ENCODE data around the gene ANTKMT.
"Not testable (repeated sequence)": the region's sequence is repeated elsewhere in the genome, so short reads cannot be mapped to it uniquely, and the experiment has no call there.

The ANTKMT gene

DNA sequence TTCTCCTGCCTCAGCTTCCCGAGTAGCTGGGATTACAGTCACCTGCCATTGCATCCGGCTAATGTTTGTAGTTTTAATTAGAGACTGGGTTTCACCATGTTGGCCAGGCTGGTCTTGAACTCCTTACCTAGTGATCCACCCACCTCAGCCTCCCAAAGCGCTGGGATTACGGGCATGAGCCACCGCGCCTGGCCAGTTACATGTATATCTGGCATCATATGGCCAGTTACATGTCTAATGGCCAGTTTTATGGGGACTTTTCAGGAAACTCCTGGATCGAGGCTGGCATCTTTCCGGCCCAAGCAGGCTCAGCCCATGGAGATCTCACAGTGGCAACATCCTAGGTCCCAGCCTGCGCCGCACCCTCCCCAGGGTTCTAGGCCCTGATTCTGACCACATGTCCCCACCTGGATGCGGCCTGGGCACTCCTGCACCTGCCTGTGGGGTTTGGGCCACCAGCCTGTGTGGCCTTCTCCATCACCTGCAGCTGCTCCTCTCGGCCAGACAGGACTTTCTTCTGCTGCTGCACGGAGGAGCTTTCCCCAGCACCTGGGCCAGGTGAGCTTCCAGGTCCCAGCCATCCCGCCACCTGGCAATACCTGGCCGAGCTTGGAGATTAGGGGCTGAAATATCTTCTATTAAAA lies 21.2 kb downstream of the ANTKMT start:
- no peak for DNase-seq (ENCODE audit: low read depth in 1 of 2, low spot score in 1 of 2)

- not testable (repeated sequence) for DNase-seq (ENCODE audit: low read depth in 1 of 2, low spot score in 1 of 2)
Observed at GRCh38 chr16:742894-743293, 21.9 kb downstream of the ANTKMT start.

DNA sequence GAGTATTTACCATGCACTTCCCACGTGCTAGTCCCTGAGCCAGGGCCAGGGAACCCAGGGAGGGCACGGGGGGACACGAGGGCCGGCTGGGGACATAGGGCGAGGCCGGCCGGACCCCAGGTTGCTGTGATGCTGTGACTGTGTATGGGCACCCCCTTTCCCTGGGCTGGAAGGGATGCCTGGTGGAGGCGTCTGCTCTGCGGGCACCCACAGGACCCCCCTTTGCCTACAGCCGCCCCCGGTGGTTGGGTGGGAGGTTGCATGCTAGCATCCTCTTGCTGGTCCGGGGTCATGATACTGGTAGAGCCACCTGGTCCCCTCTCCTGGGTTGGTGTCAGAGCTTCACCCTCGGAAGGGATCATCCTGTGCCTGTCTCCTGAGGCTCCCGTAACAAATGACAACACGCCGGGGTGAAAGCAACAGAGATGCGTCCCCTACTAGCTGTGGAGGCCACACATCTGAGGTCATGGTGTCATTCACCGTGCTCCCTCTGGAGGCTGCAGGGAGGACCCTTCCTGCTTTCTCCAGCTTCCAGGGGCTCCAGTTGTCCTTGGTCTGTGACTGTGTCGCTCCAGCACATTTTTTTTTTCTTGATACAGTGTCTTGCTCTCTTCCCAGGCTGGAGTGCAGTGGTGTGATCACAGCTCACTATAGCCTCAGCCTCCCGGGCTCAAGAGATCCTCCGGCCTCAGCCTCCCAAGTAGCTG lies 23.0 kb downstream of the ANTKMT start:
- no peak for DNase-seq (ENCODE audit: low read depth in 1 of 2, low spot score in 1 of 2)

DNA sequence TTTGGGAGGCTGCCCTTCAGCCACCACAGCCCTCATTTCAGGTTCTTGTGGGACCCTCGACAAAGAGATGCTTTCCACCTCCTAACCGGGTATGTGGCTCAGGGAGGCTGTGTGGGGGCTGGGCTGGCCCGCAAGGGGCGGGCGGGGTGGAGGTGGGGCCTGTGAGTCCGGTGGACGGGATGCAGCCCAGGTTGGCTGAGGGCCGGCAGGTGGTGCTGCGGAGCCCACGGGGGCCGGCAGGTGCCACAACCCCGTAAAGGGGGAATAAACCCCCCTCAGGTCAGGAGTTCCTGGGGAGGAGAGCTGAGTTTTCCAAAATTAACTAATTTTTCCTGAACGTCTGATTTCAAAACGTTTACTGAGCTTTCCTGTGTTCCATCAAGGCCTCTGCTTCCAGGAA lies 24.8 kb downstream of the ANTKMT start:
- no peak for DNase-seq (ENCODE audit: low read depth in 1 of 2, low spot score in 1 of 2)

DNA sequence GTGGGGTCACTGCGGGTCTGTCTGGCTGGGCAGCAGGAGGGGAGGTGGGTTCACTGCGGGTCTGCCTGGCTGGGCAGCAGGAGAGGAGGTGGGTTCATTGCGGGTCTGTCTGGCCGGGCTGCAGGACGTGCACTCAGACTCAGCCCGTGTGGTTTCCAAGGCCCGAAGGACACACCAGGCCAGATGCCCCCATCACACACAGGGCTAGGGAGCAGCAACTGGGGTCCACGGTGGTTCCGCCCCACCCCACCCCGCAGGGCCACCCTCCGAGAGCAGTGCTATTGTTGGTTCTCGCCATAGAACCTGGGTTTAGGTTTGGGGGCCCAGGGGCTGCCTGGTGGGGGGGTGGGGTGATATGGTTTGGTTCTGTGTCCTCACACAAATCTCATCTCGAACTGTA lies 25.7 kb downstream of the ANTKMT start:
- no peak for DNase-seq (ENCODE audit: low read depth in 1 of 2, low spot score in 1 of 2)

DNA sequence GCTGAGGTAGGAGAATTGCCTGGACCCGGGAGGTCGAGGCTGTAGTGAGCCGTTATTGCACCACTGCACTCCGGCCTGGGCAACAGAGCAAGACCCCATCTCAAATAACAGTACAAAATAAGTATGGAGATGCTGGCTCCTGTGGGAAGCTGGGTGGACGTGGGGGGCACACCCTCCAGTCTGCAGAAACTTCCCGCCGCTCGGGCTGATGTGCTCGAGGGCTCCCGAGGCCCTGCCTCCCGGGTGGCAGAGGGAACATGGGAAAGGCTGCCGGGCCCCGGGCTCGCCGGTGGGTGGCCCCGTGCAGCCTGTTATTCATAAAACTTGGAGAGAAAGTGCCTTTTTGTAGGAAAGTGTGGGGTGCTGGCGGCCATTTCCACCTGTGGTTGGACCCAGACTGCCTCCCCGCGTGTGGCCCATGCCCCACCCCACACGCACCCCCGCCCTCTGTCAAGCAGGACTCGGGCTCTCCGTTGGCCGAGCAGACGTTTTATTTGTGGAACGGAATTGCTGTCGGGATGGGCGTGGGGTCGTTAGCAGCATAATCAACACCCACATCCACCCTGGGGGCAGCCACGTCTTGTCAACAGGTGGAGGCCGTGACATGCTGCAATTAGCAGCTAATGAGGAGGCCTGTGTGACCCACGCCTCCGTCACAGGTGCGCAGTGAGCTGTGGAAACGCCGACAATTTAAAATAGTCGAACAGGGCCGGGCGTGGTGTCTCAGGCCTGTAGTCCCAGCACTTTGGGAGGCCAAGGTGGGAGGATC lies 27.2 kb downstream of the ANTKMT start:
- DNase-seq (ENCODE audit: low read depth in 1 of 2, low spot score in 1 of 2) = no peak

DNA sequence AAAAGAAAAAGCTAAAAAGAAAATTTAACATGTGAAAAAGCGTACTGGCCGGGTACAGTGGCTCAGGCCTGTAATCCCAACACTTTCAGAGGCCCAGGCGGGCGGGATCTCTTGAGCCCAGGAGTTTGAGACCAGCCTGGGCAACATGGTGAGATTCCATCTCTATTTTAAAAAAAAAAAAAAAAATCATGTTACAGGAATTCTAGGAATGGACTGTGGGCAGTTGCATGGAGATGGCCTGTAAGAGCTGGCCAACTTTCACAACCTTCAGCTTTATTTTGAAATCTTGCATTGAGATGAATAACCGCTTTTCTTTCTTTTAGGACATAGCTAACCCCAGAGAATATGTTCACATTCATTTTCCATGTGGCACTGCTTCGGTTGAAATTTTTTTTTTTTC lies 28.1 kb downstream of the ANTKMT start:
- no peak for DNase-seq (ENCODE audit: low read depth in 1 of 2, low spot score in 1 of 2)

DNA sequence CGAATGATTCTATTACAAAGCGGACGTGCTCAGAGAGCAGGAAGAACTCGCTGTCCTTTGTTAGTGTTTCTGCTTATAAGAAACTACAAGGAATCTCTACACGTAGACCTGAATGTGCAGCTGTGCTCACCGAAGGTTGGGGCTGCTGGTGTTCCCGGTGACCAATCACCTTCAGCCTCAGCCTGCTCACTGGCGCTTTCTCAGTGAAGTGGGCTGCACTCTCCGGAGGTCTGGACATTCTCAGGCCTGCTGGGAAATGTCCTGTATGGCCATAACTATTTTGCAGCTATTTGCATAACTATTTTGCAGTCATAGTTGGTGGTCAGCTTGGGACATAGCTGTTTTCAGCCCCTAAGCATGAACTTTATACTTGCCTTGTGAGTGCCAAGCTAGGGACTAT lies 29.5 kb downstream of the ANTKMT start:
- no peak for DNase-seq (ENCODE audit: low read depth in 1 of 2, low spot score in 1 of 2)

- no peak for DNase-seq (ENCODE audit: low read depth in 1 of 2, low spot score in 1 of 2)
Observed at GRCh38 chr16:751152-752006, 30.4 kb downstream of the ANTKMT start.

GRCh38 chr16:752007-752312 lies 31.0 kb downstream of the ANTKMT start:
- no peak for DNase-seq (ENCODE audit: low read depth in 1 of 2, low spot score in 1 of 2)

DNA sequence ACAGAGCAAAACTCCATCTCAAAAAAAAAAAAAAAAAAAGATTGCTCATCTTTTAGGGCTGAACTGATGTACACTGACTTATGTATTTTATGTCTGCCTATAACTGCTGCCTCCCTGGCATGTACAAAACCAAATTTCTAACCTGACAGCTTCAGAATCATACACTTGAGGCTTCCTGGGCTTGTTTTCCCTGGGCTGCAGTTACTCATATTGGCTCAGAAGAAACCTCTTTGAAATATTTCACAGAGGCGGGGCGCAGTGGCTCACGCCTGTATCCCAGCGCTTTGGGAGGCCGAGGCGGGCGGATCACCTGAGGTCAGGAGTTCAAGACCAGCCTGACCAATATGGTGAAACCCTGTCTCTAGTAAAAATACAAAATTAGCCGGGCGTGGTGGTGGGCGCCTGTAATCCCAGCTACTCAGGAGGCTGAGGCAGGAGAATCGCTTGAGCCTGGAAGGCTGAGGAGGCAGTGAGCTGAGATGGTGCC lies 33.2 kb downstream of the ANTKMT start:
- not testable (repeated sequence) for DNase-seq (ENCODE audit: low read depth in 1 of 2, low spot score in 1 of 2)

- DNase-seq (ENCODE audit: low read depth in 1 of 2, low spot score in 1 of 2) = no peak
Observed at GRCh38 chr16:754656-755055, 33.7 kb downstream of the ANTKMT start.

DNA sequence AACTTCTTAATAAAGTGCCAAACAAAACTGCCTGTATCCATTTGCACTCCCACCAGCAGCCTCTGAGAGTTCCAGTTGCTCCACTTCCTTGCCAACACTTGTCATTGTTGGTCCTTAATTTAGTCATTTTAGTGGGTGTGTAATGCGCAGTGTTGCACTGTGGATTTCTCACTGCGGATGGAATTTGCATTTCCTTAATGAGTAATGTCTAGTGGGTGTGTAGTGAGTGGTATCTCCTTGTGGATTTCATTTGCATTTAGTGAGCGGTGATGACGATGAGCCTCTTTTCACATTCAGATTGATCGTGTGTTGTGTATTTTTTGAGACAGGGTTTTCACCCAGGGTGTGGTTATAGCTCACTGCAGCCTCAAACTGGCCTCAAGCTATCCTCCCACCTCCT lies 35.5 kb downstream of the ANTKMT start:
- DNase-seq (ENCODE audit: low read depth in 1 of 2, low spot score in 1 of 2) = no peak

DNA sequence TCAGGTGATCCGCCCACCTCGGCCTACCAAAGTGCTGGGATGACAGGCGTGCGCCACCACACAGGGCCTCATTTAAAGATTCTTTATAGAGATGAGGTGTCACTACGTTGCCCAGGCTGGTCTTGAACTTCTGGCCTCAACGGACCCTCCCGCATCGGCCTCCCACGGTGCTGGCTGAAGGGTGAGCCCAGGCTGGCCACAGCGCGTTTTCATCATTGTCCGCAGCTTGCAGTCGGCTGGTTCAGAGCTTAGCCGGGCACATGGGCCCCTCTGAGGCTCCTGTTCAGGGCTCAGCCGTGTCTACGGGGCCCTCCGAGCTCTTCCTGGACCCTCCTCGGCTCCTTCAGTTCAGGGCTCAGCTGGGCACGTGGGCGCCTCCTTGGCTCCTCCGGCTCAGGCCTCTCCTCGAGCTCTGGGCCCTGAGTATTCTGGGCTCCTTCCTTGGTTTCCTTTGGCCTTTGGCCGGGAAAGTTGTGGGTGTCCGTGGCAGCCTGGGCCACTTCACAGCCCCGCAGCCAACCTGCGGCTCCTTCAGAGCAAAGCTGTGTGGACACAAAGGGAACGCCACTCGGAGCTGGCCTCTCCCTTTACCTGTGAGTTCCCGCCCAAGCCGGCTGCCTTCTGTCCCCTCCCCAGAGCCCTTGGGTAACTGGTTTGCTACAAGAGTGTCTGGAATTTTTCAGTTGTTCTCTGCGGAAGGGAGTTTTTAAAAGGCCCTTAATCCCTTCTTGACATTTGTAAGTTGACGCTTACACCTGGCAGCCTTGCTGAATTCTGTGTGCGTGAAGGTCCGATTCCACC lies 38.4 kb downstream of the ANTKMT start:
- no peak for DNase-seq (ENCODE audit: low read depth in 1 of 2, low spot score in 1 of 2)

DNA sequence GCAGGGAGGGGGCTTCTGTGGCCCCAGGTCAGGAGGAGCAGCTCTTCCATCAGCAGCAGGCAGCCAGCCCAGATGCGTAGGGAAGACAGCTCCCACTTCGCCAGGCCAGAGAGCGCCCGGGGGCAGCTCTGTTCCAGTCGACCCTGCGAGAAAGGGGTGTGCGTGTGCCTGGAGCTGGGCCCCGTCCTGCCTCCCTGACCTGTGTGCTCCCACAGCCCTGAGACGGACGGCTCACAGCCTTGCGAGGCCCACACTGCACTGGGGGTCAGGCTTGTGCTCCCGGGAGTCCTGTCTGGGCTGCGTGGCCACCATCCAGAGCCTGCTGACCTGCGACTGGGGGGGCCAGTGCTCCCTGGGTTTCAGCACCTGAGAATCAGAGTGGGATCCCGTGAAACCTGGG lies 39.1 kb downstream of the ANTKMT start:
- no peak for DNase-seq (ENCODE audit: low read depth in 1 of 2, low spot score in 1 of 2)

- no peak for DNase-seq (ENCODE audit: low read depth in 1 of 2, low spot score in 1 of 2)
Observed at GRCh38 chr16:760545-761343, 39.8 kb downstream of the ANTKMT start, which contains the start of gene MSLN. Gene MSLN (plus strand): TSS chr16:760734. CDS start chr16:762681, 1,947 bp downstream.

DNA sequence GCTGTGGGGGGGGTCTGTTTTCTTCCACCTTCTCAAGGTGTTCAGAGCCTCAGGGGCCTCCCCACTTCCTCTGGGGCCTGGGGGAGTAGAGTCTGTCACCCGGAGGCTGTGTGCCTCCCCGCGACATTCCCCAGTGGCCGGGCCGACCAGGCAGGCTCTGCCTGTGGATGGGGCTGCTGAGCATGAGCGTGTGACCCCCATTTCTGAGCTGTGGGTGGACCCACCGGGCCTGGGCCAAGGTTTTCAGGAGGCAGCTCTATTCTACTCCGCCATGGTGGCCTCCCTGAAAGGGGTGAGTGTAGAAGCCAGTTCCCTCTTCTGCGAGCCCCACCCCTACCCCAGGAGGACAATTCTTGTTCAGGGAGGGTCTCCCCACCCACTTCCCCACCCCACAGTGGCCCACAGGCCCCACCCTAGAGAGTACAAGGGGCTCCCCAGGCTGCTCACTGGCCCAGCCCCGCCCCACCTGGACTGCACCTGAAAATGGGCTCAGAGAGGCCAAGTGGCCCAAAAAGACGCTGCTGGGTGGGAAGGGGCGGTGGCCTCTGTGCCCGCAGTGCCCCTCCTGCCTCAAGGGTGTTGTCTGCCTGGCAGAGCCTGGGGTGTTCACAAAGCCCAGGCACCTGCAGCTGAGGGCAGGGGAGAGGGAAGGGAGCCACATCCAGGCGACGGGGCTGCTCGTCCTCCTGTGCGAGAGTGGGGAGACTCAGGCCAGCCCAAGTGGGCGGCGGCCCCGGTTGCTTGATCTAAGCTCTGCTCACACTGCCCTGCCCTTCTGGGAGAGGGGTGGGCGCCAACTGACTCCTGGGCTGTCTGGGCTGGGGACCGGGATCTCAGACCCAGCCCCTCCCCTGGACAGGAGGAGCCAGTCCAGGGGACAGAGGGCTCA lies 40.9 kb downstream of the ANTKMT start:
- DNase-seq (ENCODE audit: low read depth in 1 of 2, low spot score in 1 of 2) = no peak

GRCh38 chr16:762595-763268 lies 41.8 kb downstream of the ANTKMT start:
- no peak for DNase-seq (ENCODE audit: low read depth in 1 of 2, low spot score in 1 of 2)

Measured in stimulated activated CD4-positive, alpha-beta T cell treated with anti-CD3 and anti-CD28 coated beads, Interleukin-15, amount 100 ng/mL, for 1 hour (primary cell).